ENCODE data around the gene GADD45G. TPM values are rescaled to one million over a fixed set of nuclear protein-coding genes. Genes with fewer than 3 reads are reported as not detected.

Gene GADD45G
- total RNA-seq, 4 donors from 2014 or later: 5.5 to 13.9 (median 8.2) TPM

DNA sequence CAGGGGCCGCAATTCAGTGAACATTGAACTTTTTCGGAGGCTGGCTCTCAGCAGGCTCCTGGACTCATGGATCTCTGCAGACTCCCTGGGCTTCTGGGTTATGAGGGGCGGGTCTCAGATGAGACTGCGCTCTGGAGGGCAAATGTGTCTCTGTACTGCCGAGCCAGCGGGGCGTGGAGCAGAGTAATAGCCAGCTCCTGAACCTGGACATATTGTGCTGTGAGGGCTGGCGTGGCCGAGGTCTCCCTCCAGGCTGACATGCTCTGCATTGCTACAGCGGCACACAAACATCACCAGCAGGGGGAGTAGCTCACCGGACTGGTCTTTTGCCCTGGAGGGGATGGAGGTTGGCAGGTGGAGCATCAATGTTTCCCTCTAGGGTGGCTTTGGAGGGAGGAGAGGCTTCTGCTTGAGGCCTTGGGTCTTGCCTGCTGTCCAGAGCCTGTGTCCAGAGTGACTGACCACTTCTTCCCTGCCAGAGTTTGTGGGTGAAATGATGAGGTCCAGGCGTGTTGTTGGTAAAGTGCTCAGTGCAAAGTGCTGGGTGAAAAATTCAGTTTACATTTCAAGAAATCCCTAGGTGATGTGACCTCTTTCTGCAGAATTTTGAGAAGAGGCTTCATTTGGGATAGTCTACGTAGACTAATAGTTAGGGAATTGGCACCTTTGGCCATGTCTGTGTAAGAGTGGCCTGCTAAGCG, 10.9 kb upstream of the GADD45G start:
- TF ChIP-seq CTCF (IDR thresholded peaks at IDR 0.05; ENCODE audit: low read depth): no peak

DNA sequence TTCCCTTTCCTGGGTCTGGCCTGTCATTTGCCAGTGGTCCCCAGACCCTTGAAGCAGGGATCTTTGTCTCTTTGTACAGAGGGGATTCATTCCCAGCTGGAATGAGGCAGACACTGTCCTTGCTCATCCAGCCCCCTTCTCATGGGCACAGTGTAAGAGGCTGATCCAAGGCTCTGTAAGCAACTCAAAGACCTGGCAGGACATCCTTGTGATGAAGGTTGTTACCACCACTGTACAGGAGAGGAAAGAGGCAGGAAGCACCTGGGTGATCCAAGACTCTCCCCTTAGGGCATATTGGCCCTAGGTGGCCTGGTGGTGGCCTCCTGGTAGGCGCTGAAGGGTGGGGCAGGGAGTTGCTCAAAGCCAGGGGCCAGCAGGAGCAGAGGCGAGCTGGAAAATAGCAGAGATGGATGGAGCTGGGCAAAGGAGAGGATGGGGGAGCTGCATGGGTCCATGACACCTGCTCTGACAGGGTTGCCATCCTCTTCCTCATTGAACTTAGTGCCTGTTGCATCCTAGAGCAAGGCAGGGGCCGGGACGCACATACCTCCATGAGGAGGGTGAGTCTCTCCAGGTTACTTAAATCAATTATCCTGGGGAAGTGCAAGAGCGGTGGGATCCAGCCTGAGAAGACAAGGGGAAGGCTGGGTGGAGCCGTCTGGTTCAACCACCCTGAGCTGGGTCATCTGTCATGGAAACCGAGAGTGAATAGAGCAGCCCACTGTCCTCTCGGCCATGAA, 9.8 kb upstream of the GADD45G start:
- TF ChIP-seq CTCF (IDR thresholded peaks at IDR 0.05; ENCODE audit: low read depth): no peak

GRCh38 chr9:89595646-89596045, 9.2 kb upstream of the GADD45G start:
- TF ChIP-seq CTCF (IDR thresholded peaks at IDR 0.05; ENCODE audit: low read depth): no peak

DNA sequence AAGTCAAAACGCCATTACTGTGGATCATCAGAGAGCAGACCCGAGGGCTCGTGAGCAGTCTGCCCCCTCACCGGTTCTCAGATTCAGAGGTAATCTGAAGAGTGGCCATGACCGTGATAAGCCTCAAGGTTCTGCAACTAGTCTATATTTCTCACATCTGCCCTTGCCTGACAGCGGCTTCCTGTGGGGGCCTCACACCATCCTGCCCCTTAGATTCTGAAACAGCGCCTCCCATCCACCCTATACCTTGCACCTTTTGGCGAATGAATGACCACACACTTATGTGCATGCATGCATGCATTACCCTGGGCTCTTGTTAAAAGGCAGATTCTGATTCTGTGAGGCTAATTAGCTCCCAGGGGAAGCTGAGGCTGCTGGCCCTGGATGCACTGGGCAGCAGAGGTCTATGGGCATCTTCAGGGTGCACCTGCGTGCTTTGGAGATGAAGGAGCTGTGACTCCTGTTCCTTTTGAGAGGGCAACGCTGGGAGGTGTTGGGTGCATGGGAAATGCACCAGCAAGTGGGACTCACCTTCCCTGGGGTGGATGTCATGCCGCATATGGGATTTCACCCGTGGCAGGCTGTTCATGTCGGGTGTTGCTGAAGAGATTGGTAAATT, 7.8 kb upstream of the GADD45G start:
- no peak for TF ChIP-seq CTCF (IDR thresholded peaks at IDR 0.05; ENCODE audit: low read depth)

GRCh38 chr9:89597711-89598362, 7.0 kb upstream of the GADD45G start:
- TF ChIP-seq CTCF (IDR thresholded peaks at IDR 0.05; ENCODE audit: low read depth): no peak

- no peak for TF ChIP-seq CTCF (IDR thresholded peaks at IDR 0.05; ENCODE audit: low read depth)
These were observed 6.5 kb upstream of the GADD45G start for GRCh38 chr9:89598363-89598713.

DNA sequence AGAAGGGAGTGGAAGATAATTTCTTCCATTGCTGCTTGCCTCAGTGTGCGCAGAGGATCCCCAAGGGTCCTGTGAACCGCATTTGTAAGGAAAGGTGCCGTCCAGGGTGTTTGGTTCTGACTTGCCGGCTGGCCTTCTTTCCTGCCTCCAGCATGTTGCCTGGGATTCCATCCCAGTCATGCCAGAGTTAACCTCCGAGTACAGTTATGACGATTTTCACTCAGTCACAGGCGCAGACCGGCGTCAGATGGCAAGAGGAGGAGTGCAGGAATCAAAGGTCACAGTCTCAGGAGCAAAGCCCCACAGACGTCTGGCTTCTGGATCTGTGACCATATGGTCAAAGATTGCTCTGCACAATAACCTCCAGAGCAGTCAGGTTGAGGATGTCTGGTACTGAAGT, 5.9 kb upstream of the GADD45G start:
- TF ChIP-seq CTCF (IDR thresholded peaks at IDR 0.05; ENCODE audit: low read depth): no peak

Measured in subcutaneous adipose tissue (tissue), 4 donors.